Thyroid gland (tissue), 4 donors: ENCODE measurements around the gene ZNF420.

Experiments
- POLR2A ChIP-seq, 2 donors: fragments of 450-650 bp; IDR thresholded peaks; one replicate each; pipeline ENCODE4 v1.6.1; 2017; ENCODE audit warnings: antibody characterized with exemption in 2 of 2, mild to moderate bottlenecking in 2 of 2, moderate library complexity in 1 of 2
- TF ChIP-seq, protein P1 (sequence below), 6 experiments: fragments of 200-600 bp in 3 of 6; fragments of 450-650 bp in 3 of 6; sonication (generic) in 3 of 6; IDR thresholded peaks; one replicate each; pipeline ENCODE4 v1.5.1; 2016 to 2019; ENCODE audit warnings: antibody characterized with exemption in 6 of 6, mild to moderate bottlenecking in 2 of 6, inconsistent platforms in 1 of 6, moderate library complexity in 1 of 6

DNA sequence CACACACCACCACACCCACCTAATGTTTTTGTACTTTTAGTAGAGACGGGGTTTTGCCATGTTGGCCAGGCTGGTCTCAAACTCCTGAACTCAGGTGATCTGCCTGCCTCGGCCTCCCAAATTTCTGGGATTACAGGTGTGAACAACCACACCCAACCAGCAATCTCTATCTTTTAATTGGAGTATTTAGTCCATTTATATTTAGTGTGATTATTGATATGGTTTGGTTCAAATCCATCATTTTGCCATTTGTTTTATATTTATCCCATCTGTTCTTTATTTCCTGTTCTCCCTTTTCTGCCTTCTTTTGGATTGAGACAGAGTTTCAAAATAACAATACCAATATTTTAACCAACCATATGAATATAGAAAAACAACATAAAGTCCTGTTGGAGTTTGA is 4.1 kb downstream of the ZNF420 start:
- TF ChIP-seq, protein P1, sequence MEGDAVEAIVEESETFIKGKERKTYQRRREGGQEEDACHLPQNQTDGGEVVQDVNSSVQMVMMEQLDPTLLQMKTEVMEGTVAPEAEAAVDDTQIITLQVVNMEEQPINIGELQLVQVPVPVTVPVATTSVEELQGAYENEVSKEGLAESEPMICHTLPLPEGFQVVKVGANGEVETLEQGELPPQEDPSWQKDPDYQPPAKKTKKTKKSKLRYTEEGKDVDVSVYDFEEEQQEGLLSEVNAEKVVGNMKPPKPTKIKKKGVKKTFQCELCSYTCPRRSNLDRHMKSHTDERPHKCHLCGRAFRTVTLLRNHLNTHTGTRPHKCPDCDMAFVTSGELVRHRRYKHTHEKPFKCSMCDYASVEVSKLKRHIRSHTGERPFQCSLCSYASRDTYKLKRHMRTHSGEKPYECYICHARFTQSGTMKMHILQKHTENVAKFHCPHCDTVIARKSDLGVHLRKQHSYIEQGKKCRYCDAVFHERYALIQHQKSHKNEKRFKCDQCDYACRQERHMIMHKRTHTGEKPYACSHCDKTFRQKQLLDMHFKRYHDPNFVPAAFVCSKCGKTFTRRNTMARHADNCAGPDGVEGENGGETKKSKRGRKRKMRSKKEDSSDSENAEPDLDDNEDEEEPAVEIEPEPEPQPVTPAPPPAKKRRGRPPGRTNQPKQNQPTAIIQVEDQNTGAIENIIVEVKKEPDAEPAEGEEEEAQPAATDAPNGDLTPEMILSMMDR (IDR thresholded peaks at IDR 0.05) = no peak
- TF ChIP-seq POLR2A (IDR thresholded peaks at IDR 0.05) = no peak
